Ovary (tissue), 3 donors: ENCODE measurements around the gene USP25.

Source experiments
- EP300 ChIP-seq: sonication (generic); formaldehyde crosslinking; IDR thresholded peaks from one replicate; pipeline ENCODE4 v1.6.1; 2017; ENCODE audit warnings: antibody characterized with exemption
- POLR2A ChIP-seq: fragments of 450-650 bp; IDR thresholded peaks from one replicate; pipeline ENCODE4 v1.6.1; 2017; ENCODE audit warnings: antibody characterized with exemption, mild to moderate bottlenecking, moderate library complexity
- TF ChIP-seq, protein P1 (sequence below), 3 donors: fragments of 450-650 bp in 2 of 3; fragments of 200-600 bp in 1 of 3; IDR thresholded peaks; one replicate each; pipeline versions ENCODE4 v1.5.1 to v1.8.0; 2016 to 2022; ENCODE audit warnings: antibody characterized with exemption in 3 of 3, mild to moderate bottlenecking in 1 of 3
- donor health status: DM: no; HTN: no; CAD: no.

DNA sequence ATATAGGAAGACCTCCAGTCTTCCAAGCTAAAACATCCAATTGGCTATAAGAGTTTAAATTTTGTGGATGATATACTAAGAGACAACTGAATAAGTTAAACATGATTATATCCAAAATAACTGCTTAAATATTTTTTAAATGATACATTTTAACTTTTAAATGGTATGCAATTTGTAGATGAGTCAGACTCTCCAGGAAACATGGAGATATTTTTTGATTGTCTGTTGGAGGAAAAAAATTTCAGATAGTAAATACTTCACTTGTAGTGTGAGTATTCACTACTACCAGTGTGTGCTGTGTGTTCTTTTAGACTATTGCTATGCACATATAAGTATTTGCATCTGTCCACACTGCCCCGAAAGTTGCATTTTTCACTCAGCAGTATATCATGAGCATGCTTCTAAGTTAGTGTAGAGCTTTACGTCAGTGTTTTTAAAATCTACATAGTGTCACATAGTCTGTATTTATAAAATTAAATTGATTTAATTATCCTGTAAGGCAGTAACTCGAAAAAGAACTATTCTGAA, 91.1 kb downstream of the USP25 start:
- no peak for TF ChIP-seq POLR2A
- TF ChIP-seq, protein P1, sequence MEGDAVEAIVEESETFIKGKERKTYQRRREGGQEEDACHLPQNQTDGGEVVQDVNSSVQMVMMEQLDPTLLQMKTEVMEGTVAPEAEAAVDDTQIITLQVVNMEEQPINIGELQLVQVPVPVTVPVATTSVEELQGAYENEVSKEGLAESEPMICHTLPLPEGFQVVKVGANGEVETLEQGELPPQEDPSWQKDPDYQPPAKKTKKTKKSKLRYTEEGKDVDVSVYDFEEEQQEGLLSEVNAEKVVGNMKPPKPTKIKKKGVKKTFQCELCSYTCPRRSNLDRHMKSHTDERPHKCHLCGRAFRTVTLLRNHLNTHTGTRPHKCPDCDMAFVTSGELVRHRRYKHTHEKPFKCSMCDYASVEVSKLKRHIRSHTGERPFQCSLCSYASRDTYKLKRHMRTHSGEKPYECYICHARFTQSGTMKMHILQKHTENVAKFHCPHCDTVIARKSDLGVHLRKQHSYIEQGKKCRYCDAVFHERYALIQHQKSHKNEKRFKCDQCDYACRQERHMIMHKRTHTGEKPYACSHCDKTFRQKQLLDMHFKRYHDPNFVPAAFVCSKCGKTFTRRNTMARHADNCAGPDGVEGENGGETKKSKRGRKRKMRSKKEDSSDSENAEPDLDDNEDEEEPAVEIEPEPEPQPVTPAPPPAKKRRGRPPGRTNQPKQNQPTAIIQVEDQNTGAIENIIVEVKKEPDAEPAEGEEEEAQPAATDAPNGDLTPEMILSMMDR (IDR thresholded peaks at IDR 0.05) = no peak
- TF ChIP-seq EP300 = no peak
